ENCODE results near the gene MTA1. TPM values are rescaled to one million over a fixed set of nuclear protein-coding genes. Genes with fewer than 3 reads are reported as not detected.
A peak's percentile ranks its signal among the peaks of the same experiment; 100 is the strongest.

The MTA1 gene
- total RNA-seq, 1 donor from 2014 or later: 59.8 TPM

DNA sequence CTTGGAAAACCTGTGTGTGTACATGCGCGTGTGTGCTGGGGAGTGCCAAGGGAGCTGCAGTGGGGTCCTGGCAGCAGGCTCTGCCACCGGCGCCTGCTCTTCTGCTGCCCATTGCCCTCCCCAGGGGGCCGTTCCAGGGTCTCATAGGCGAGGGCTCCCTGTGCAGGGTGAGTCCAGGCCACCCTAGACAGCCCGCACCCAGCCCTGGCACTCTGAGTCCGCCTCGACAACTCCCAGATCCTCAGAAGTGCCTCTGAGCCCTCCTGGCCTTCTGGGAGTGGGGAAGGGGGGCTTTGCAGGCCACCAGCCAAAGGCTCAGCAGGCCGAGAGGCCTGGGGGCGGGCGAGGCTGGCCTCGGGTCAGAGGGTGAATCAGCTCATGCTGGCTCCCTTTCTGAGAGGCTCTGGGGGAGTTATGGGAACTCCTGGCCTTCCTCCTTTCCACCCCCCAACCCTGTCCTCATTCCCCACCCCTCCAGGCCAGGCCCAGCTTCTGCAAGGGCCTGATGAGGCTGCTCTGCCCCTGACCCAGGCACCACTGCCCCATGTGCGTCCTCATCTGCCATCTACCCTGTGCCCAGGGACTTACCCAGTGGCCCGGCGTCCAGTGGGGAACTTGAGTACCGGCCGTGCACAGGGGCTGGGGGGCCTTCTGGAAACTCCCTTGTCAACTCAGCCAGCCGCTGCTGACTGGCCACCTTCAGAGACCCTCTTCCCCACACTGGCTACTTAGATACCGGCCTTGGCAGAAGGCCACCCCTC lies 69.3 kb downstream of the MTA1 start:
- Histone ChIP-seq H3K9me3 (ENCODE audit: low read depth) (no peaks in the 10 kb centered on the region), H3K36me3 (no peaks in the 10 kb centered on the region), H3K4me1 (peaks cover 26% of the 10 kb centered on the region), H3K27ac (no peak overlapping the region), H2AFZ (replicated peaks) (no peak overlapping the region), H3K27me3 (peaks cover 43% of the 10 kb centered on the region), H3K4me3 (peak overlapping the region; percentile 72), H3K79me2 (ENCODE audit: low read depth) (no peaks in the 10 kb centered on the region), H3K4me2 (peak overlapping the region; percentile 99), H4K20me1 (ENCODE audit: low read depth) (peaks cover 13% of the 10 kb centered on the region), H3F3A (ENCODE audit: low read depth) (peaks cover 32% of the 10 kb centered on the region), H3K9ac (no peak overlapping the region)
- no peaks in the 10 kb centered on the region for H3K36me3 Mint-ChIP-seq
- H3K27ac Mint-ChIP-seq: peak overlapping the region; percentile 60
- no peak for TF ChIP-seq EZH2 (IDR thresholded peaks at IDR 0.05)
- no peak for TF ChIP-seq EZH2phosphoT487 (IDR thresholded peaks at IDR 0.05)
- TF ChIP-seq, protein P1, sequence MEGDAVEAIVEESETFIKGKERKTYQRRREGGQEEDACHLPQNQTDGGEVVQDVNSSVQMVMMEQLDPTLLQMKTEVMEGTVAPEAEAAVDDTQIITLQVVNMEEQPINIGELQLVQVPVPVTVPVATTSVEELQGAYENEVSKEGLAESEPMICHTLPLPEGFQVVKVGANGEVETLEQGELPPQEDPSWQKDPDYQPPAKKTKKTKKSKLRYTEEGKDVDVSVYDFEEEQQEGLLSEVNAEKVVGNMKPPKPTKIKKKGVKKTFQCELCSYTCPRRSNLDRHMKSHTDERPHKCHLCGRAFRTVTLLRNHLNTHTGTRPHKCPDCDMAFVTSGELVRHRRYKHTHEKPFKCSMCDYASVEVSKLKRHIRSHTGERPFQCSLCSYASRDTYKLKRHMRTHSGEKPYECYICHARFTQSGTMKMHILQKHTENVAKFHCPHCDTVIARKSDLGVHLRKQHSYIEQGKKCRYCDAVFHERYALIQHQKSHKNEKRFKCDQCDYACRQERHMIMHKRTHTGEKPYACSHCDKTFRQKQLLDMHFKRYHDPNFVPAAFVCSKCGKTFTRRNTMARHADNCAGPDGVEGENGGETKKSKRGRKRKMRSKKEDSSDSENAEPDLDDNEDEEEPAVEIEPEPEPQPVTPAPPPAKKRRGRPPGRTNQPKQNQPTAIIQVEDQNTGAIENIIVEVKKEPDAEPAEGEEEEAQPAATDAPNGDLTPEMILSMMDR (IDR thresholded peaks at IDR 0.05): no peak
- H3K27me3 Mint-ChIP-seq (ENCODE audit: insufficient read depth, low read depth): peaks cover 12% of the 10 kb centered on the region
- peak; percentile 53 for DNase-seq (ENCODE audit: low spot score)
- H3K9me3 Mint-ChIP-seq: no peaks in the 10 kb centered on the region
- peak overlapping the region; percentile 83 for H3K4me3 Mint-ChIP-seq
- H3K4me1 Mint-ChIP-seq: peaks cover 28% of the 10 kb centered on the region

DNA sequence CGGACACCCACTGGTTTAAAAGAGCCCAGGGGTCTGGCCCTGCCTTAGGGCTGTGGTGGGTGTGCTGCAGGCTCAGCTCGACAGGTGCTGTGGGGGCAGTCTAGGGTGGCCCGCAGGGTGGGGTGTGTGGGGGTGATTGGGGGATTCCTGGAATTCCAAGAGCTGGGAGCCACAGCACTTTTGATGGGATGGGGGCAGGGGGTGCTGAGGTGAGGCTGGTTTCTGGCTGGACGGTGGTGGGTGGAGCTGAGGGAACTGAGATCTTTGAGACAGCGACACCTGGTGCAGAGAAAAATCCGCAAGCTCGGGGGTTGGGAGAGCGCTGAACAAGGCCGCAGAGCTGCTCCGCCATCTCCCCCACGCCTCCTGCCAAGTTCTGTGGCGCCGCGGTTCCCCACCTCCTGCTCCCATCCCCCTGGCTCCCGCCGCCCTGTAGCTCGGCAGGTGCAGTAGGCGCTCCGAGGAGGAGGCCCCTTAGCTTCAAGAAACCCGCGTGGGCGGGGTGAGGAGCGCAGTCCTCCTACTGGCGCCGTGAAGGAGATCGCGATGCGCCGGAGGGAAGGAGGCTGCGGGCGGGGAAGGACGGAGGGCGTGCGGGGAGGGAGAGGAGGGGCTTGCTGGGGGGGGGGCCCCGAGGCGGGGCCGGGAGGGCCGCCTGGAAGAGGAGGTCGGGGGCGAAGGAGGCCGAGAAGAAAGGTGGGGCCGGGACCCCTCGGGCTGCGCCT lies 70.1 kb downstream of the MTA1 start:
- Mint-ChIP-seq H3K4me3 (peak overlapping the region; percentile 83), H3K27ac (peak overlapping the region; percentile 91), H3K36me3 (no peaks in the 10 kb centered on the region), H3K27me3 (ENCODE audit: insufficient read depth, low read depth) (peaks cover 14% of the 10 kb centered on the region), H3K9me3 (no peaks in the 10 kb centered on the region), H3K4me1 (peaks cover 21% of the 10 kb centered on the region)
- H3F3A ChIP-seq (ENCODE audit: low read depth): peaks cover 32% of the 10 kb centered on the region
- H3K79me2 ChIP-seq (ENCODE audit: low read depth): no peaks in the 10 kb centered on the region
- peaks cover 21% of the 10 kb centered on the region for H3K4me1 ChIP-seq
- peaks cover 38% of the 10 kb centered on the region for H3K27me3 ChIP-seq
- H4K20me1 ChIP-seq (ENCODE audit: low read depth): peaks cover 13% of the 10 kb centered on the region
- H2AFZ ChIP-seq (replicated peaks): peak overlapping the region; percentile 91
- peak overlapping the region; percentile 99 for H3K4me2 ChIP-seq
- H3K9ac ChIP-seq: no peak overlapping the region
- DNase-seq (ENCODE audit: low spot score): peak; percentile 91
- H3K36me3 ChIP-seq: no peaks in the 10 kb centered on the region
- peak overlapping the region; percentile 72 for H3K4me3 ChIP-seq
- H3K27ac ChIP-seq: no peak overlapping the region
- TF ChIP-seq, protein P1 (IDR thresholded peaks at IDR 0.05): peak; percentile 63
- peak; percentile 49 for TF ChIP-seq EZH2 (IDR thresholded peaks at IDR 0.05)
- peak; percentile 45 for TF ChIP-seq EZH2phosphoT487 (IDR thresholded peaks at IDR 0.05)
- no peaks in the 10 kb centered on the region for H3K9me3 ChIP-seq (ENCODE audit: low read depth)

DNA sequence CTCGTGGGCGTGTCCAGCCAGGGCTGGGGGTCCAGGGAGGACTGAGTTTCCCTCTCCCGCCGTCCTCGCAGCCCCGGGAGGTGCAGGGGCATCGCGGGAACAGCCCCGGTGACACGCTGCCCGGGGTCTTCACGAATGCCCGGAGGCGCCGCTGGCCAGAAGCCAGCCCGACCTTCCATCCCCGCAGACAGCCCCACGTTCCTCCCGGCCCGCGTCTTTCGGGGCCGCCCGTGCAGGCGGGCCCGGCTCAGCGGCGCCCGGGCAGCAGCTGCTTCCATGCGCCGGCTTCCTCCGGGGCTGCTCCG lies 70.6 kb downstream of the MTA1 start:
- Mint-ChIP-seq H3K36me3 (no peaks in the 10 kb centered on the region), H3K4me1 (peaks cover 21% of the 10 kb centered on the region), H3K27ac (no peak overlapping the region), H3K9me3 (no peaks in the 10 kb centered on the region), H3K4me3 (peak overlapping the region; percentile 83), H3K27me3 (ENCODE audit: insufficient read depth, low read depth) (peaks cover 16% of the 10 kb centered on the region)
- TF ChIP-seq, protein P1 (IDR thresholded peaks at IDR 0.05): no peak
- no peak for TF ChIP-seq EZH2phosphoT487 (IDR thresholded peaks at IDR 0.05)
- TF ChIP-seq EZH2 (IDR thresholded peaks at IDR 0.05): no peak
- peaks cover 13% of the 10 kb centered on the region for H4K20me1 ChIP-seq (ENCODE audit: low read depth)
- no peak for DNase-seq (ENCODE audit: low spot score)
- peaks cover 21% of the 10 kb centered on the region for H3K4me1 ChIP-seq
- H3F3A ChIP-seq (ENCODE audit: low read depth): peaks cover 32% of the 10 kb centered on the region
- peak overlapping the region; percentile 99 for H3K4me2 ChIP-seq
- peak overlapping the region; percentile 91 for H2AFZ ChIP-seq (replicated peaks)
- peak overlapping the region; percentile 72 for H3K4me3 ChIP-seq
- no peaks in the 10 kb centered on the region for H3K9me3 ChIP-seq (ENCODE audit: low read depth)
- no peak overlapping the region for H3K27ac ChIP-seq
- H3K27me3 ChIP-seq: peaks cover 33% of the 10 kb centered on the region
- H3K79me2 ChIP-seq (ENCODE audit: low read depth): no peaks in the 10 kb centered on the region
- H3K9ac ChIP-seq: no peak overlapping the region
- H3K36me3 ChIP-seq: no peaks in the 10 kb centered on the region

Measured in neural progenitor cell (in vitro differentiated cells).